Activated CD8-positive, alpha-beta T cell treated with anti-CD3 and anti-CD28 coated beads for 36 hours (primary cell): ENCODE results near the gene SERPINB10. TPM values are rescaled to one million over a fixed set of nuclear protein-coding genes. Genes with fewer than 3 reads are reported as not detected.
A peak's percentile ranks its signal among the peaks of the same experiment; 100 is the strongest.
"Not testable (repeated sequence)": the region's sequence is repeated elsewhere in the genome, so short reads cannot be mapped to it uniquely, and the experiment has no call there.

Experiments used
- ATAC-seq: fragments of 200-7000 bp; cut with Tn5 transposase; one replicate; pipeline ENCODE4 v1.10.0; 2021; ENCODE audit warnings: mild to moderate bottlenecking, moderate library complexity
- CTCF ChIA-PET: fragments of 350-600 bp; sonication (Branson Sonifier 250); formaldehyde crosslinking; loops from one replicate; lab custom pipeline; 2021; ENCODE audit warnings: antibody characterized with exemption; lab: Charles Lee
- POLR2A ChIA-PET: fragments of 350-600 bp; sonication (Branson Sonifier 250); formaldehyde crosslinking; loops from one replicate; lab custom pipeline; 2021; ENCODE audit warnings: antibody characterized with exemption; lab: Charles Lee
- DNase-seq: peaks from one replicate; pipeline ENCODE4 v3.0.0-alpha.2; 2020
- H3K27ac Mint-ChIP-seq: one replicate; pipeline ENCODE4 v1.8.0; 2021; ENCODE audit warnings: mild to moderate bottlenecking, mixed read lengths
- H3K27me3 Mint-ChIP-seq: one replicate; pipeline ENCODE4 v1.8.0; 2021; ENCODE audit warnings: mixed read lengths
- H3K36me3 Mint-ChIP-seq: one replicate; pipeline ENCODE4 v1.8.0; 2021; ENCODE audit warnings: low read depth, mixed read lengths
- H3K4me1 Mint-ChIP-seq: one replicate; pipeline ENCODE4 v1.8.0; 2021; ENCODE audit warnings: low read depth, mixed read lengths
- H3K4me3 Mint-ChIP-seq: one replicate; pipeline ENCODE4 v1.8.0; 2021; ENCODE audit warnings: mild to moderate bottlenecking, moderate library complexity, mixed read lengths
- H3K9me3 Mint-ChIP-seq: one replicate; pipeline ENCODE4 v1.8.0; 2021; ENCODE audit warnings: mixed read lengths
- CTCF ChIP-seq: fragments of 200-600 bp; IDR thresholded peaks from one replicate; pipeline ENCODE4 v1.8.0; 2022; ENCODE audit warnings: antibody characterized with exemption, mild to moderate bottlenecking
- intact Hi-C: fragments of 100-400 bp; cut with micrococcal nuclease; formaldehyde crosslinking; loops from one replicate; pipeline ENCODE4 v1.10.0; 2022
- total RNA-seq, 2 experiments: library from RNA; stranded (reverse); gene quantifications; one replicate each; pipeline ENCODE4 v1.2.3, GENCODE V29; 2021

Gene SERPINB10
- total RNA-seq, 2 experiments from 2014 or later: not detected

DNA sequence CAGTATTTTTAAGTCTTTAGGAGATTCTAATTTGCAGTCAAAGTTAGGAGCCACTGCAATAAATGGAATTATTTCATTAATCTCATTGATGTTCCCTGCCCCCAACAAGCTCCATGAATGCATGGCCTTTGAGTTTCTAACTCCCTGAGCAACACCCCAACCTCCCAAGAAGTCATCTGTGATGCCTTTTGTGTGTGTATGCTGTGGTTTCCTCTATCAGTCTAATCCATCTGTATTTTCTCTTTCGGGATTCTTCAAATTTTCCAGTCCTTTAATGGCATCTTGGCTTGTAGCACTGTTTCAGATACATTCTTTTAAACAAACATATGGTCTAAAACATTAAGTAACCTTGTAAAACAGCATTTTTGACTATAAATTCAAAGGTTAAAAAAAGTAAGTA lies 16.8 kb downstream of the SERPINB10 start:
- DNase-seq (no peak), ATAC-seq (no peak)
- no peaks in the 10 kb centered on the region for H3K4me1 Mint-ChIP-seq
- no peak for TF ChIP-seq CTCF
- no peaks in the 10 kb centered on the region for H3K9me3 Mint-ChIP-seq
- H3K27me3 Mint-ChIP-seq: peaks cover 25% of the 10 kb centered on the region
- no peak overlapping the region for H3K27ac Mint-ChIP-seq
- ChIA-PET CTCF (interaction anchor here (1.3 to 1.4 kb wide), 2 partner anchors 16 to 39 kb away, joined by 3 read pairs; no protein-coding TSS in a partner anchor), POLR2A (no interaction called here)
- no peaks in the 10 kb centered on the region for H3K36me3 Mint-ChIP-seq
- intact Hi-C loops: no loop called here
- no peak overlapping the region for H3K4me3 Mint-ChIP-seq

GRCh38 chr18:63928331-63928730 lies 20.6 kb downstream of the SERPINB10 start:
- H3K9me3 Mint-ChIP-seq: no peaks in the 10 kb centered on the region
- H3K4me1 Mint-ChIP-seq: no peaks in the 10 kb centered on the region
- POLR2A ChIA-PET: no interaction called here
- no peak overlapping the region for H3K27ac Mint-ChIP-seq
- no peaks in the 10 kb centered on the region for H3K36me3 Mint-ChIP-seq
- no peak overlapping the region for H3K4me3 Mint-ChIP-seq
- CTCF ChIA-PET: no interaction called here
- DNase-seq: no peak
- H3K27me3 Mint-ChIP-seq: peaks cover 13% of the 10 kb centered on the region
- no peak for TF ChIP-seq CTCF
- intact Hi-C loops: no loop called here
- no peak for ATAC-seq

DNA sequence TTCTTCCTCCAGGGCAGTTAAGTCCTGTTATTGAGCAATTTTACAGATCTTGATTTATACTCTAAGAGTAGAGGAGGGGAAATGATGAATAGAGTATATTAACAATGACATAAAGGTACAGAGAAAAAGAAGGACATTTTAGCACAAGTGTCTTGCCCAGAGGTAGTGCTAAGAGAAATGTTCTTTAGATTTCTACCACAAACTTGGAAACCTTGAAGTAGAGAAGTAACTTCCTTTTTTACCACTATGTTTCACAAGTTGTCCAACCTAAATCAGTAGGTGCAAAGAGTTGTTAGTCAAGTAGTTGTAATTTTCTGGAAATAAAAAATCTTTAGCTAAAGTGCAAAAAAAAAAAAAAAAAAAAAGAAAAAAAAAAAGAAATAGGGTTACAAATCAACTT lies 21.6 kb downstream of the SERPINB10 start:
- H3K27me3 Mint-ChIP-seq, H3K36me3 Mint-ChIP-seq, ATAC-seq, H3K4me1 Mint-ChIP-seq, intact Hi-C loops, DNase-seq, H3K9me3 Mint-ChIP-seq, POLR2A ChIA-PET, H3K4me3 Mint-ChIP-seq, CTCF ChIA-PET, H3K27ac Mint-ChIP-seq: not testable (repeated sequence)

DNA sequence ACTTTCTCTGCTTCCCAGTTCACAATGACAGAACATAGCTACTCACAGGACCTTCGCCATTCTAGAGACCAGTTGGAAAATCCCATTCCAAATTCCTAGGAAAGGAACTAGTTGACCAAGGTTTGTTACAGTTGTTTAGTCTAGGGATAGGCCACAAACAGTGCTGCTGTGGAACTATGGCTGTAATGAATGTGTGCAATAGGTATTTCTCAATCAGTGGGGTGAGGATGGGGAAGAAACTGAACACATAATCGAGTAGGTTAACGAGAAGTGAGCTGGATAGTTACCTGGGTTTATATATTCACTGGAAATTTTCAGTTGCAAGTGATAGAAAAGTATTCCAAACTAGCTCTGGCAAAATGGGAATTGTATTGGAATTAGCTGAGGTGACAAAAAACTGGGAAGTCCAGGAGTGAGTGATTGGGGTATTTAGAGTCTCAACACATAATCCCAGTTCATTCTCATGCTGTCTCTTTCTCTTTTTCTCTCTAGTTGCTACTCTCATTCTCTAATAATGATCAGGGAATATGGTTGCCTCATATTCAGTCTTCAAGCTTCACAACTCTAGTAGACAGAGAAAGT lies 23.1 kb downstream of the SERPINB10 start:
- Mint-ChIP-seq H3K4me3 (no peak overlapping the region), H3K27ac (no peak overlapping the region), H3K27me3 (peaks cover 14% of the 10 kb centered on the region), H3K36me3 (no peaks in the 10 kb centered on the region), H3K9me3 (no peaks in the 10 kb centered on the region), H3K4me1 (no peaks in the 10 kb centered on the region)
- CTCF ChIA-PET: interaction anchor here (1.1 kb wide), 1 partner anchor 413 kb away, joined by 3 read pairs; no protein-coding TSS in a partner anchor
- POLR2A ChIA-PET: no interaction called here
- intact Hi-C loops: no loop called here
- ATAC-seq (no peak), DNase-seq (no peak)
- no peak for TF ChIP-seq CTCF

DNA sequence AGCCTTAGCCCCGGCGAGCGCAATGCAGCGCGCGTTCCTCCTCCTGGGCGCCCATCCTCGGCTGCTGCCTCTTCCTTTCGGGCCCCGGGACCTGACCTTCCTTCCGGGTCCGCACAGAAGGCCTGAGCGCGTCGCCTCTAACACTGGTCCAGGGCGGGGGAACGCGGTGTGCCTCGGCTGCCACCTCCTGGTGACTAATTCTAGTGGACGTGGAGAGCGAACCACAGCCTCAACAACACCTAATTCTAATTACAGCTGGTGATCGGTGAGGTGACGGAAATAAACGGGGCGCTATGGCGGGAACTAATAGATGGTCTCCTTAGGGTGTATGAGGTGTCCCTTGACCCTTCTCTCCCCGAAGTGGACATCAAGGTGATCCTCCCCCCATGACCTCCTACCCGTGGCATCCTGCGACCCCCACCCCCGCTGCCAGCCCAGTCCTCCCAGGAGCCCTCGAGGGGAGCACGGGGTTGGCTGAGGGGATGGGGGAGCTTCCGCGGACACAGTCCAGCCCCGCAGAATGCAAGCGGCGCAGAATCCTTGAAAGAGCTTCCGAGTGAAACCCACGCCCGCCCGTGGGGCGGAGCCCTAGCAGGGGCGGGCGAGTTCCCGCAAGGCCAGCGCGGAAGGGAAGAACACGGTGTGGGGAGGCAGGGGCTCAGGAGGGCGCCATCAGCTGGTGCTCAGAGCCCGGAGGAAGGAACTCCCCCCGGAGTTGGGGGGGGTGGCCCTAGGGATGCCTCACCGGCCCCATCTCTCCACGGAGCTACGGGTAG lies 28.6 kb downstream of the SERPINB10 start:
- H3K27me3 Mint-ChIP-seq: peaks cover 13% of the 10 kb centered on the region
- H3K4me3 Mint-ChIP-seq: peak overlapping the region; percentile 56
- intact Hi-C loops: loop anchor here (5.0 kb wide), 1 partner anchor 419 kb away; no protein-coding TSS in a partner anchor
- no peaks in the 10 kb centered on the region for H3K36me3 Mint-ChIP-seq
- H3K9me3 Mint-ChIP-seq: no peaks in the 10 kb centered on the region
- CTCF ChIA-PET: interaction anchor here (0.6 to 2.8 kb wide), 29 partner anchors 9 to 431 kb away, joined by 3 to 22 read pairs (median 4); partner anchors contain the start of gene HMSD
- ATAC-seq (peak; percentile 97), DNase-seq (peak; percentile 78)
- POLR2A ChIA-PET: no interaction called here
- peak; percentile 51 for TF ChIP-seq CTCF
- no peaks in the 10 kb centered on the region for H3K4me1 Mint-ChIP-seq
- H3K27ac Mint-ChIP-seq: no peak overlapping the region
